GM23338 (cell line): ENCODE results near the gene ALX3. TPM values are rescaled to one million over a fixed set of nuclear protein-coding genes. Genes with fewer than 3 reads are reported as not detected.
A peak's percentile ranks its signal among the peaks of the same experiment; 100 is the strongest.

Source experiments
- ATAC-seq: fragments of 200-7000 bp; cut with Tn5 transposase; 3 replicates; pipeline ENCODE4 v1.9.1; 2020
- DNase-seq: peaks from one replicate; pipeline ENCODE4 v3.0.0-alpha.2; 2015; ENCODE audit warnings: low spot score
- H2AFZ ChIP-seq: fragments of 200-600 bp; sonication (generic); 2 replicates; pipeline ENCODE4 v1.8.0; 2016; ENCODE audit warnings: antibody characterized with exemption, mild to moderate bottlenecking, moderate library complexity
- H3F3A ChIP-seq: fragments of 200-600 bp; sonication (generic); replicated peaks from 2 replicates; pipeline ENCODE4 v1.8.0; 2017; ENCODE audit warnings: antibody characterized with exemption, mixed run types, low read depth
- H3K27ac ChIP-seq: fragments of 200-600 bp; sonication (generic); 2 replicates; pipeline ENCODE4 v1.6.1; 2016; ENCODE audit warnings: low read depth
- H3K27me3 ChIP-seq: fragments of 200-600 bp; sonication (generic); 2 replicates; pipeline ENCODE4 v1.8.0; 2016; ENCODE audit warnings: mild to moderate bottlenecking, mixed run types, moderate library complexity; ENCODE audit not compliant: insufficient read depth
- H3K36me3 ChIP-seq: fragments of 200-600 bp; sonication (generic); 2 replicates; pipeline ENCODE4 v1.8.0; 2016; ENCODE audit warnings: mild to moderate bottlenecking; ENCODE audit not compliant: insufficient read depth
- H3K4me1 ChIP-seq: fragments of 200-600 bp; sonication (generic); 2 replicates; pipeline ENCODE4 v1.8.0; 2016; ENCODE audit warnings: mild to moderate bottlenecking, moderate library complexity; ENCODE audit not compliant: insufficient read depth
- H3K4me2 ChIP-seq: fragments of 200-600 bp; sonication (generic); 2 replicates; pipeline ENCODE4 v1.7.1; 2017; ENCODE audit warnings: mixed run types
- H3K4me3 ChIP-seq: fragments of 200-600 bp; sonication (generic); 2 replicates; pipeline ENCODE4 v1.6.1; 2016; ENCODE audit warnings: mixed run types
- H3K79me2 ChIP-seq: fragments of 200-600 bp; sonication (generic); replicated peaks from 2 replicates; pipeline ENCODE4 v1.8.0; 2017; ENCODE audit warnings: mild to moderate bottlenecking; ENCODE audit not compliant: insufficient read depth
- H3K9me2 ChIP-seq: fragments of 200-600 bp; sonication (generic); 2 replicates; pipeline ENCODE4 v1.8.0; 2017; ENCODE audit not compliant: insufficient read depth
- H4K20me1 ChIP-seq: fragments of 200-600 bp; sonication (generic); replicated peaks from 2 replicates; pipeline ENCODE4 v1.8.0; 2017; ENCODE audit warnings: mild to moderate bottlenecking; ENCODE audit not compliant: insufficient read depth
- H3K27ac Mint-ChIP-seq: 2 replicates; pipeline ENCODE4 v1.8.0; 2020; ENCODE audit warnings: inconsistent platforms, mild to moderate bottlenecking, moderate library complexity, mixed read lengths
- H3K27me3 Mint-ChIP-seq: 3 replicates; pipeline ENCODE4 v1.8.0; 2022; ENCODE audit warnings: low read depth, mild to moderate bottlenecking, moderate library complexity, mixed read lengths, inconsistent platforms; ENCODE audit not compliant: insufficient read depth, poor library complexity
- H3K36me3 Mint-ChIP-seq: 3 replicates; pipeline ENCODE4 v1.8.0; 2021; ENCODE audit warnings: low read depth, mild to moderate bottlenecking, inconsistent platforms, moderate library complexity, mixed read lengths
- H3K4me1 Mint-ChIP-seq: 3 replicates; pipeline ENCODE4 v1.8.0; 2020; ENCODE audit warnings: mild to moderate bottlenecking, inconsistent platforms, mixed read lengths
- H3K4me3 Mint-ChIP-seq: 3 replicates; pipeline ENCODE4 v1.8.0; 2021; ENCODE audit warnings: moderate library complexity, mild to moderate bottlenecking, inconsistent platforms, mixed read lengths
- H3K9me3 Mint-ChIP-seq: 3 replicates; pipeline ENCODE4 v1.8.0; 2020; ENCODE audit warnings: moderate library complexity, mild to moderate bottlenecking, inconsistent platforms, mixed read lengths
- CREB1 ChIP-seq: fragments of 250-450 bp; sonication (Bioruptor Pico); IDR thresholded peaks from 2 replicates; pipeline ENCODE4 v1.5.0; 2020; ENCODE audit warnings: low read depth, mild to moderate bottlenecking, moderate library complexity
- CTCF ChIP-seq, 2 experiments: fragments of 200-600 bp in 1 of 2; sonication (generic) in 1 of 2; conservative IDR thresholded peaks; 2 replicates each; pipeline versions ENCODE4 v1.5.1 to v1.6.1; 2016 to 2017; ENCODE audit warnings: antibody characterized with exemption in 2 of 2, low read depth in 2 of 2, mild to moderate bottlenecking in 2 of 2, moderate library complexity in 1 of 2
- EZH2 ChIP-seq: fragments of 200-600 bp; sonication (generic); IDR thresholded peaks from one replicate; pipeline ENCODE4 v1.8.0; 2017; ENCODE audit warnings: antibody characterized with exemption, mild to moderate bottlenecking, low read depth; ENCODE audit not compliant: unreplicated experiment
- EZH2phosphoT487 ChIP-seq: fragments of 200-600 bp; sonication (generic); IDR thresholded peaks from one replicate; pipeline ENCODE4 v1.8.1; 2018; ENCODE audit warnings: antibody characterized with exemption; ENCODE audit not compliant: unreplicated experiment
- JUNB ChIP-seq: IDR thresholded peaks from one replicate; pipeline ENCODE4 v1.6.1; 2016; ENCODE audit warnings: antibody characterized with exemption; ENCODE audit not compliant: unreplicated experiment
- NANOG ChIP-seq: IDR thresholded peaks from 2 replicates; pipeline ENCODE4 v1.6.1; 2016; ENCODE audit warnings: antibody characterized with exemption, borderline replicate concordance
- ZNF331 ChIP-seq: fragments of 250-450 bp; sonication (Bioruptor Pico); IDR thresholded peaks from 2 replicates; pipeline ENCODE4 v1.5.0; 2020; ENCODE audit warnings: low read depth, mild to moderate bottlenecking, moderate library complexity
- polyA plus RNA-seq: library from polyadenylated mRNA; unstranded; fragments of >200 nt; fragmentation: Nextera tagmentation; extraction: Ambion mirVana; gene quantifications from 2 replicates; pipeline ENCODE4 v1.2.1, GENCODE V29; 2016
- total RNA-seq: library from RNA; depleted of rRNA; stranded (reverse); fragments of >200 nt; shearing (Covaris generic); gene quantifications from 2 replicates; pipeline ENCODE4 v1.2.3, GENCODE V29; 2014
- TF ChIP-seq, protein P1 (sequence below): fragments of 250-450 bp; sonication (Bioruptor Pico); IDR thresholded peaks from 2 replicates; pipeline ENCODE4 v1.5.0; 2020; ENCODE audit warnings: mild to moderate bottlenecking, moderate library complexity

Gene ALX3
- total and polyA plus RNA-seq, 2 experiments from 2014 or later: not detected

GRCh38 chr1:110060034-110060661 is 10.3 kb downstream of the ALX3 start:
- Histone ChIP-seq H3K36me3 (peaks cover 9% of the 10 kb centered on the region), H3K4me2 (no peak overlapping the region), H3F3A (no peaks in the 10 kb centered on the region), H3K4me3 (no peak overlapping the region), H3K79me2 (no peaks in the 10 kb centered on the region), H3K27ac (no peak overlapping the region), H3K27me3 (peaks cover 11% of the 10 kb centered on the region; the same call in 1 of the 2 replicates), H3K9me2 (no peaks in the 10 kb centered on the region), H3K4me1 (no peaks in the 10 kb centered on the region), H4K20me1 (peaks cover 4% of the 10 kb centered on the region), H2AFZ (no peak overlapping the region)
- H3K27me3 Mint-ChIP-seq: peaks cover 19% of the 10 kb centered on the region
- H3K36me3 Mint-ChIP-seq: peaks cover 49% of the 10 kb centered on the region
- TF ChIP-seq EZH2phosphoT487 (no peak), CTCF (conservative IDR thresholded peaks at IDR 0.05; ENCODE audit: low read depth in 2 of 2) (peak; percentile 88 to 91)
- ATAC-seq (peak; percentile 93), DNase-seq (peak; percentile 81)
- no peaks in the 10 kb centered on the region for H3K9me3 Mint-ChIP-seq
- no peak overlapping the region for H3K4me3 Mint-ChIP-seq
- no peak overlapping the region for H3K27ac Mint-ChIP-seq
- no peaks in the 10 kb centered on the region; the same call in 2 of the 3 replicates for H3K4me1 Mint-ChIP-seq

- Histone ChIP-seq H3K9me2 (no peaks in the 10 kb centered on the region), H2AFZ (no peak overlapping the region), H3K79me2 (no peaks in the 10 kb centered on the region), H3K36me3 (peaks cover 15% of the 10 kb centered on the region), H3K27me3 (peaks cover 5% of the 10 kb centered on the region; the same call in 1 of the 2 replicates), H3F3A (no peaks in the 10 kb centered on the region), H3K27ac (no peak overlapping the region), H3K4me3 (no peak overlapping the region), H4K20me1 (peaks cover 10% of the 10 kb centered on the region), H3K4me2 (no peak overlapping the region), H3K4me1 (no peaks in the 10 kb centered on the region)
- ATAC-seq (no peak), DNase-seq (no peak)
- no peaks in the 10 kb centered on the region for H3K9me3 Mint-ChIP-seq
- no peaks in the 10 kb centered on the region; the same call in 2 of the 3 replicates for H3K4me1 Mint-ChIP-seq
- peaks cover 57% of the 10 kb centered on the region for H3K36me3 Mint-ChIP-seq
- no peak overlapping the region for H3K4me3 Mint-ChIP-seq
- H3K27me3 Mint-ChIP-seq: peaks cover 12% of the 10 kb centered on the region
- no peak overlapping the region for H3K27ac Mint-ChIP-seq
- no peak for TF ChIP-seq NANOG
- no peak for TF ChIP-seq CREB1
- TF ChIP-seq, protein P1, sequence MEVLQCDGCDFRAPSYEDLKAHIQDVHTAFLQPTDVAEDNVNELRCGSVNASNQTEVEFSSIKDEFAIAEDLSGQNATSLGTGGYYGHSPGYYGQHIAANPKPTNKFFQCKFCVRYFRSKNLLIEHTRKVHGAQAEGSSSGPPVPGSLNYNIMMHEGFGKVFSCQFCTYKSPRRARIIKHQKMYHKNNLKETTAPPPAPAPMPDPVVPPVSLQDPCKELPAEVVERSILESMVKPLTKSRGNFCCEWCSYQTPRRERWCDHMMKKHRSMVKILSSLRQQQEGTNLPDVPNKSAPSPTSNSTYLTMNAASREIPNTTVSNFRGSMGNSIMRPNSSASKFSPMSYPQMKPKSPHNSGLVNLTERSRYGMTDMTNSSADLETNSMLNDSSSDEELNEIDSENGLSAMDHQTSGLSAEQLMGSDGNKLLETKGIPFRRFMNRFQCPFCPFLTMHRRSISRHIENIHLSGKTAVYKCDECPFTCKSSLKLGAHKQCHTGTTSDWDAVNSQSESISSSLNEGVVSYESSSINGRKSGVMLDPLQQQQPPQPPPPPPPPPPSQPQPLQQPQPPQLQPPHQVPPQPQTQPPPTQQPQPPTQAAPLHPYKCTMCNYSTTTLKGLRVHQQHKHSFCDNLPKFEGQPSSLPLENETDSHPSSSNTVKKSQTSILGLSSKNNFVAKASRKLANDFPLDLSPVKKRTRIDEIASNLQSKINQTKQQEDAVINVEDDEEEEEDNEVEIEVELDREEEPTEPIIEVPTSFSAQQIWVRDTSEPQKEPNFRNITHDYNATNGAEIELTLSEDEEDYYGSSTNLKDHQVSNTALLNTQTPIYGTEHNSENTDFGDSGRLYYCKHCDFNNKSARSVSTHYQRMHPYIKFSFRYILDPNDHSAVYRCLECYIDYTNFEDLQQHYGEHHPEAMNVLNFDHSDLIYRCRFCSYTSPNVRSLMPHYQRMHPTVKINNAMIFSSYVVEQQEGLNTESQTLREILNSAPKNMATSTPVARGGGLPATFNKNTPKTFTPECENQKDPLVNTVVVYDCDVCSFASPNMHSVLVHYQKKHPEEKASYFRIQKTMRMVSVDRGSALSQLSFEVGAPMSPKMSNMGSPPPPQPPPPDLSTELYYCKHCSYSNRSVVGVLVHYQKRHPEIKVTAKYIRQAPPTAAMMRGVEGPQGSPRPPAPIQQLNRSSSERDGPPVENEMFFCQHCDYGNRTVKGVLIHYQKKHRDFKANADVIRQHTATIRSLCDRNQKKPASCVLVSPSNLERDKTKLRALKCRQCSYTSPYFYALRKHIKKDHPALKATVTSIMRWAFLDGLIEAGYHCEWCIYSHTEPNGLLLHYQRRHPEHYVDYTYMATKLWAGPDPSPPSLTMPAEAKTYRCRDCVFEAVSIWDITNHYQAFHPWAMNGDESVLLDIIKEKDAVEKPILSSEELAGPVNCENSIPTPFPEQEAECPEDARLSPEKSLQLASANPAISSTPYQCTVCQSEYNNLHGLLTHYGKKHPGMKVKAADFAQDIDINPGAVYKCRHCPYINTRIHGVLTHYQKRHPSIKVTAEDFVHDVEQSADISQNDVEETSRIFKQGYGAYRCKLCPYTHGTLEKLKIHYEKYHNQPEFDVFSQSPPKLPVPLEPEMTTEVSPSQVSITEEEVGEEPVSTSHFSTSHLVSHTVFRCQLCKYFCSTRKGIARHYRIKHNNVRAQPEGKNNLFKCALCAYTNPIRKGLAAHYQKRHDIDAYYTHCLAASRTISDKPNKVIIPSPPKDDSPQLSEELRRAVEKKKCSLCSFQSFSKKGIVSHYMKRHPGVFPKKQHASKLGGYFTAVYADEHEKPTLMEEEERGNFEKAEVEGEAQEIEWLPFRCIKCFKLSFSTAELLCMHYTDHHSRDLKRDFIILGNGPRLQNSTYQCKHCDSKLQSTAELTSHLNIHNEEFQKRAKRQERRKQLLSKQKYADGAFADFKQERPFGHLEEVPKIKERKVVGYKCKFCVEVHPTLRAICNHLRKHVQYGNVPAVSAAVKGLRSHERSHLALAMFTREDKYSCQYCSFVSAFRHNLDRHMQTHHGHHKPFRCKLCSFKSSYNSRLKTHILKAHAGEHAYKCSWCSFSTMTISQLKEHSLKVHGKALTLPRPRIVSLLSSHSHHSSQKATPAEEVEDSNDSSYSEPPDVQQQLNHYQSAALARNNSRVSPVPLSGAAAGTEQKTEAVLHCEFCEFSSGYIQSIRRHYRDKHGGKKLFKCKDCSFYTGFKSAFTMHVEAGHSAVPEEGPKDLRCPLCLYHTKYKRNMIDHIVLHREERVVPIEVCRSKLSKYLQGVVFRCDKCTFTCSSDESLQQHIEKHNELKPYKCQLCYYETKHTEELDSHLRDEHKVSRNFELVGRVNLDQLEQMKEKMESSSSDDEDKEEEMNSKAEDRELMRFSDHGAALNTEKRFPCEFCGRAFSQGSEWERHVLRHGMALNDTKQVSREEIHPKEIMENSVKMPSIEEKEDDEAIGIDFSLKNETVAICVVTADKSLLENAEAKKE (CRISPR knock-in tag): no peak
- no peak for TF ChIP-seq EZH2
- TF ChIP-seq ZNF331 (CRISPR knock-in tag): no peak
- TF ChIP-seq EZH2phosphoT487: no peak
- TF ChIP-seq JUNB: no peak
Measured at GRCh38 chr1:110059133-110059863, 11.2 kb downstream of the ALX3 start.
